GM21526 (cell line): ENCODE results near the gene HSD3B1.
"Not testable (repeated sequence)": the region's sequence is repeated elsewhere in the genome, so short reads cannot be mapped to it uniquely, and the experiment has no call there.

Experiments
- ATAC-seq: cut with Tn5 transposase; IDR thresholded peaks from one replicate; pipeline ENCODE4 v1.9.1; 2021; ENCODE audit warnings: moderate library complexity; ENCODE audit not compliant: unreplicated experiment, low FRiP score

Gene HSD3B1

DNA sequence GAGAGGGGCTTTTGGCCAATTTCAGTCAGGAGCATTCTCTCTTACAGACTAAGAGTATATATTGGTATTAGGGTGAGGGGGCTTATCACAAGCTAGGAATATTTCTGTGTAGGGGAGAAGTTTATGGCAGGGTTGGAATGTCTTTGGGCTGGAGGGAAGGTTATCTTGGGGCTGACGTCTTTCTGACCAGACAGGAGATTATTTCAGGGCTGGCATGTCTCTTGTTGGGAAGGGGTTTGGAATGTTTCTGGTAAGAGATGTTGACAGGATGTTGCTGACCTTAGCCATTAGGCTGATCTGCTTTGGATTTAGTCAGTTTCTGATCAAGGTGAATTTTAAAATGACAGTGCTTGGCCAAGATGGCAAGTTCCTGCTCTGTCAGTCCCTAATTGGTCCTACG, 17.8 kb upstream of the HSD3B1 start:
- ATAC-seq, result no peak

DNA sequence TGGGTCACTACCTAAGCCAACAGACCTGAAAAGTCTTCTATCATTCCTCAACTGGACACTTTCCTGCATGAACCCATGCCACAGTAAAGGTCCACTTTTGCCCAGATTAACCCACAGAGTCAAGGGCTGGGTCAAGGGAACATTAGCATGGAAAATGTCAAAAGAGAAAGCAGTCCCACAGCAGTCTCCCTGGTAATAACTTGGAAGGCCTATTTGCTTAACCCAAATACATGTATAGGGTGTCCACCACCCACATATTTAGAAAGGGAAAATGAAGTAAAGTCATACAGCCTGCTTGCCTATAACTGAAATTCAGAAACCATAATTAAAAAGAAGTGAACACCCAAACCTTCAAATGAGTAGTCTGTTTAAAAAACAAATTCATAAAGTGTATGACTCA, 16.1 kb upstream of the HSD3B1 start:
- no peak for ATAC-seq

DNA sequence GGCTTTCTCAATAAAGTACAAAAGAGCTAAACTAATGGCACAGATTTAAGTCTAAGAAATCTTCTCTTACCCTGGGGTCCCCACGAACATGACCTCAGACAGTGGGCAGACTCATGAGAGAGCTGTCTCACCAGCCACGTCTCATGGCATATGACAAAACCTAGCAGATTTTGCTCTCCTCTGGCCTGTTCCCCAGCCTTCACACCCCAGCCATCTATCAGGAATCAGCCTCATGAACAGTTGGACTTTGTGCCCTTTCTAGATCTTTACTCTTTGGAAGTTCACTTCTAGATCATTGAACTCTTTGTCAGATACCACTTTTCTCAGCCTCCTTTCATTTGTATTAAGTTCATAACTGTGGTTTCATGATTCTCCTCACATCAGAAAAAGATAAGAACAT, 14.2 kb upstream of the HSD3B1 start:
- ATAC-seq, result no peak

DNA sequence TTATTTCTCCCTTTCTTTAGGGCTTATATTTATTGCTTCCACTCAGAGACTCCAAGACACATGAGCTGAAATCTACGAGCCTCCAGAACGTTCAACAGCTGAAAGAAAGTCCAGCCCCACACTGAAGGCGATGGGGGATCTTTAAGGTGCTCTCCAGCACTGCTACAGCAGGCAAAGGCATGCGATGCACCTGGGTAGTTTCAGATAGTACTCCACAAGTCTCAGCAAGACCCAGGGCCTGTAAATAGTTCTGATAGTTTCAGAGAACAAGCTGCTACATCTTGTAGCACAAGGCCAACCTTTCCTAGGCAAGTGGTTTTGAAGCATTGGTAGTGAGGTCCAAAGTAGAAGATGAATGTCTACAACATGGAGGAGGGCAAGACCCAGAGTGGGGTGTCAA, 2.2 kb upstream of the HSD3B1 start:
- ATAC-seq, result no peak

DNA sequence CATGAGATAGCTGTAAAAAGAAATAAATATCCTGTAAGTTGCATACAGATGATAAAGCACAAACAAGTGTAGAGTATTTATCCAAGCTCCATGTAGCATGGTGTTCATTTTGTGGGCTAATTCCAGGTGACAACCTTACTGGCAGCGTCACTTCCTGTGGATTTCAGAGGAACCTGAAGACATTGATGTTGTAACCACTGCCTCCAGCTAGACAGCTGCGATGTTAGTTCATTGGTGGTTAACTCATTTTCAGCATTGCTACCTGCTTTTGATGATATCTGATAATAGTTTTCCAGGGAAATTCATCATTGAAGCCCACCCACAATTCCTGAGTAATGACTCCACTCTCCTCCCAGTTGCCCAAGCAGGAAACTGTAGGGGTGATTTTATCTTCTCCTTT, 3.0 kb downstream of the HSD3B1 start:
- ATAC-seq, result no peak

DNA sequence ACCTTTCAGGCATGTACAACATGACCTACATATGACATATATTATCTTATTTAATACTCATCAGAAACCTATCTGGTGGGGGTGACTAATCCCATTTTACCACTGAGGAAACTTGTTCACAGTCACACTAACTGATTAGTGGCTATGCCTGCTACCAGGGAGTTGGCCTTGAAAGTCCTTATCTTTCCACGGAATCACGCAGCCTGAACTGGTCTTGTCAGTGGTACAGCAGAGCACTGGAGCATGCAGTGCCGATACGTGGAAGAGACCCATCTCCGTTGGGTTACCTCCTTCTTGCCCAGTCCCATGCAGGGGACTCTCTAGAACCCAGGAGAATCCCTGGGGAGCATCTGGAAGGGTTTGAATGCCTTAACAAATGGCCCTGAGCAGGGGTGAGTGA, 8.2 kb downstream of the HSD3B1 start:
- ATAC-seq, result no peak

DNA sequence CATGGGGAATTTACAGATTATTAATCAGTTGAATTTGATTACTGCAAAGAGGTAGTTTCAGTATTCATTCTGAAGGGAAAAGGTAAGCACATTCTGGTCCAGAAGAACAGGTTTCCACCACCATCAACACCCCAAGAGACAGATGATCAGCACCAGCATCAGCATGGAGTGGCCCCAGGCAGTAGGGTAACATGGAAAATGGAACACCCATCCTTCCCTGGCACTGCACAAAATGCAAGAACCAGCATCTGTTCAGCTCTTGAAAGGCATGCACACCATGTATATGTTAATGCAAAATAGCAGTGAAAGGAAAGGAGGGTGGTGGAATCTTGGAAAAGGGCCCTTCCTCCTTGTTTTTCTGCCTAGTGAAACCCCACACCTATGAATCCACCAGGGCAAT, 9.2 kb downstream of the HSD3B1 start:
- no peak for ATAC-seq

DNA sequence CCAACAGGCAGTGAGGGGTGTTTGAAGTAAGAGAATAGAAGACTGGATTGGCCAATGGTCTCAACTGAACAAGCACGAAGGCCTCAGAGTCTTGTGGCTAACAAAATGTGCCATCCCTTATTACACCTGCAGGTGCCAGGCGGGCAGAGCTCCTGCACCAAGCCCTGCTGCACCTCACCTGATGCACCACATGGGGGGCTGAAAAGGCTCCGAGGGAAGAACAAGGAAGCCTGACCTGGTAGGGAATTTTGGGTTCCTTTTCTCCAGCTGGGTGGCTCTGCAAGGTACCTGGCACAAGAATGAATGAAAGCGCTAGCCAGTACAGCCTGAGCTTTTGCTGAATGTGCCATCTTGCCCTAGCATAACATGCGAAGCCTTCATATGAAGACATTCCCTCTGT, 9.7 kb downstream of the HSD3B1 start:
- no peak for ATAC-seq

DNA sequence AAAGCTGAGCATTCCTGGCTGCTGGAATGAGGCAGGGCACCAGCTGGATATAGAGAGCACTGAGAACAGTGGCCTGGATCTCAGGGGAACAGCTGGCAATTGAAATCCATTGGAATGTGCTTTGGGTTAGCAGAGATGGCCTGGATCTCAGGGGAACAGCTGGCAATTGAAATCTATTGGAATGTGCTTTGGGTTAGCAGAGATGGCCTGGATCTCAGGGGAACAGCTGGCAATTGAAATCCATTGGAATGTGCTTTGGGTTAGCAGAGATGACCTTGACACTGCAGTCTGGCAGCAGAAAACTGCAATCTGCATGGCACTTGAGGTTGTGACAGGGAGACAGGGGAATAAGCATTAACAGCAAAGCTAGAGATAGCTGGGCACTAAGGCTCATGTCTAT, 10.7 kb downstream of the HSD3B1 start:
- ATAC-seq, result not testable (repeated sequence)

DNA sequence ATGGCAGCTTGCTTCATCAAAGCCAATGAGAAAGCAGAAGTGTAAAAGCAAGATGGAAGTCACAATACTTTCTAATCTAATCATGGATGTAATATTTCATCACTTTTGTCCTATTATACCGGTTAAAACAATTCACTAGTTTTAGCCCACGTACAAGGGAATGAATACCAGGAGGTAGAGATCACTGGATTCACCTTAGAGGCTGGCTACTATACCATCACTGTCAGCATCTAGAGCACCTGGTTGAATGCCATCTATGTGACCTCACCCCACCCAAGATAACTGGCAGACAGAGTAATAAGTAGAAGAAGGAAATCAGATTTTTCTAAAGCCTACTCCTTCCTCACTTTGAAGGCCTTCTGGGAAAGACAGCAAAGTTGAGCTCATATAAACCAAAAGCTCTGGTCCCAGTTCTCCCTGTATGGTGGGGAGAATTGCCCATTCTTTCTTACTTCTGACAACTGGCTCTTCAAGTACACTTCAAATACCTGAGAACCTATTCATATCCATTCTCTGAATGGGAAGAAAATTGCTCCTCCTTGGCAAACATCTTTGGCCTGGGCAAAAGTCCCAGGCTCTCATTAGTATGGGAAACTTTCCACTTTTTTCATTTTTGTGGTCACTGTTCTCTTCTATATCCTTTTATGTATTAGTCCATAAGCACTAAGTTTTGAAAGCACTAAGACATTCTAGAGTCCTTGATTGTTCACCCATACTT, 24.8 kb downstream of the HSD3B1 start:
- no peak for ATAC-seq

DNA sequence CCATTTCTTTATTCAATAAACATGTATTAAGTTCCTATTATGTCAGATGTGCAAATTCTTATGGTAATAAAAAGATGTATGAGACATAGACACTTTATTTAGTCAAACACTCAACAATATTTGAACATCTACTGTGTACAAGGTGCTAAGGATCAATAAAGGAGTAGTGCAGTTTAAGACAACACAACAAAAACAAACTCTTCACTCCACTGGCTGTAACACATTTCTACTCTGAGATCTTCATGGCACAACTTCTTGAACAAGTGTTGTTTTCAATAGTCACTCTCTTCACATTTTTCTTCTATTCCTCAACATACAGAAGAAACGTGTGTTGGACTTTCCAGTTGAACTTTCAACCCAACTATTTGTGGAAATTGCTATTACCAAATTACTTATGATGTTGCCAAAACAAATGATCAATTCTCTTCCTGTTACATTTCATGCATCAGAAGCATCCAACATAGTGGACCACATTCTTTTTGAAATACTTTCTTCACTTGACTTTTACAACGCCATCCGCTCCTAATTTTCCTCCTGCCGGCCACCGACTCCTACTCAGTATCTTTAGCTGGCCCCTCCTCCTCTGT, 25.4 kb downstream of the HSD3B1 start:
- ATAC-seq, result no peak

DNA sequence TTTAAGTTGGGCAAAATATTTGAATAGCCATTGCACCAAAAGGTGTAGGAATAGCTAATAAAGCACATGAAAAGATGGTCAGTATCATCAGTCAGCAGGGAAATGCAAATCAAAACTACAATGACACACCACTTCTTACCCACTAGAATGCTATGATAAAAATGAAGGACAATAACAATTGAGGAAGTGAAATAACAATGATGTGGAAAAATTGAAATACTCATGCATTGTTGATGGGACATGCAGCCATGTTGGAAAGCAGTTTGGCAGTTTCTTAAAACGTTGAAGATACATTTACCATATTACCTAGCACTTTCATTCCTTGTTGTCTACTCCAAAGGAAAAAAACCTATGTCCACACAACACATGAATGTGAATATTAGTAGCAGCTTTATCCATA, 28.4 kb downstream of the HSD3B1 start:
- ATAC-seq, result no peak

DNA sequence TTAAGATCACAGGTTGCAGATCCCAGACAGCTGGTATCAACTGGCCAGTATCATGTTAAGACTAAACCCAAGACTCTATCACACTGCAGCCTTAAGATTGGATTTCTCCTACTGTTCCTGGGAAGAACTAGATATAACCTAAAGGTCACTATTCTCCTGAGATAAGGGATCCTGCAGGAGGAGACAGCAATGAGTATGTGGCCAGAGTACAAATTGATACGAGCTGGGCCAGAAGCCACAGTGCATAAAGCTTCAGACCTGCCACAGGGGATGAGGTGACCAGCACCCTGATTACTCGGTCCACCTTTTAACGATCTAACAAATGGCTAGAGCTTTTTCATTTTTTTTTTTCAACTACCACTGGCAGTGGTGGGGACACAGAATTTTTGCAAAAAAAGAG, 31.0 kb downstream of the HSD3B1 start:
- ATAC-seq, result no peak

DNA sequence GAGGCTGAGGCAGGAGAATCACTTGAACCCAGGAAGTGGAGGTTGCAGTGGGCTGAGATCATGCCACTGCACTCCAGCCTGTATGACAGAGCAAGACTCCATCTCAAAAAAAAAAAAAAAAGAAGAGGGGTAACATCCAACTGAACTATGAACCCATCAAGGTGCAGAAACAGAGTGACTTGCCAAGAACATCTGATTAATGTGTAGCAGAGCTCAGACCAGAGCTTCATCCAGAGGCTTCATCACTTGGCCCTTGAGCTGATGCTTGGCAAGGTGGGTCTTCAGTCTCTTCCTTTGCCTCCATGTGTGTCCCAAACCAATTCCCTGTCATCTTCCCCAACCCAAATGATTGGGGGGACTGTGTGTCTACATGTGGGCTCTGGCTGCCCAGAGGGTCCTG, 32.6 kb downstream of the HSD3B1 start:
- ATAC-seq, result no peak

DNA sequence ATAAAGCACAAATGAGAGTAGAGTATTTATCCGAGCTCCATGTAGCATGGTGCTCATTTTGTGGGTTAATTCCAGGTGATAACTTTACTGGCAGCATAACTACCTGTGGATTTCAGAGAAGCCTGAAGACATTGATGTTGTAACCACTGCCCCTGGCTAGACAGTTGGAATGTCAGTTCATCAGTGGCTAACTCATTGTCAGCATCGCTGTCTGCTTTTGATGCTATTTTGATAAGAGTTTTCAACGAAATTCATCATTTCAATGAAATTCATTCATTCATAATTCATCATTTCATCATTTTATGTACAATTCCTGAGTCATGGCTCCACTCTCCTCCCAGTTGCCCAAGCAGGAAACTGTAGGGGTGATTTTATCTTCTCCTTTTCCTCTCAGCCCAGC, 34.4 kb downstream of the HSD3B1 start:
- no peak for ATAC-seq

DNA sequence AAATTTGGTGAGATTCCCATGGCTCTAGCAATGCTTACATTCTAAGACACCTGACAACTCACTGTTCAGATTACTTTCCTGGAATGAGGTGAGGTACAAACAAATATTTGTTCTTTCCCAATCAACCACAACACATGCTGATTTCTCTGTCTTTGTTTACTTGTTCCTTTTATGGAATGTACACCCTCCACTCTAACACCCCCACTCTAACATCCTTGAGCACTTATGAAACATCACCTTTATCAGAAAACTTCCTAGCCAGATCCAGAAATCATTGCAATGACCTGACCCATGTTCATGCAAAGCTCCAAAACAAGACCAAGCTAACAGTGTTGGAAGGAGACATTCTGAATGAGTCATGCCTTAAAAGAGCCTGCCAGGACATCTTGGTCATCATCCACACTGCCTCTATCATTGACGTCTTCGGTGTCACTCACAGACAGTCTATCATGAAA, 35.5 kb downstream of the HSD3B1 start:
- ATAC-seq, result no peak

DNA sequence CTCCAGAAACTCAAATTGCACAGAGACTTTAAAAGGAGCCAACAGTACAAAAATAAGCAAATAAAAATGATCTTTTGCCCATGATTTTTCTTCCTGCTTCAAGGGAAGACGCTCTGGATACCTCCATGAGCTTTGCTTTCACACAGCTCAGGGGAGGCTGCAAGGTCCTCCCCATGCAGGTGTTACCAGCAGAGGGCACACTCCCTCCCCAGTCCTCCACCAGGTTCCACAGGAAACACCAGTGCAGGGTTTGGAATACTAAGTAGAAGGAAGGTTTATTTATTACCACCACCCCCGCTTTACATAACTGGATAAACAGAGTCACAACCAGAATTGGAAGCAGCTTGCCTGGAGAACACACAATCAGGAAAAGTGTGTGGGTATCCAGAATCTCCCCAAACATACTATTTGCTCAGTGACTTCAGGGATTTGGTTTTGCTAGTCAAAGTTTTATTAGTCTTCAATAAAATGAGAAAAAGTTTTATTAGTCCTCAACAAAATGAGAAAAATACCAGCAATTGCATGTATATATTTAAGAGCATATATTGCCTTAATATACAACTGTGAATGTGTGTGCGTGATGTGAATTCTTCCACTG, 37.3 kb downstream of the HSD3B1 start:
- no peak for ATAC-seq

DNA sequence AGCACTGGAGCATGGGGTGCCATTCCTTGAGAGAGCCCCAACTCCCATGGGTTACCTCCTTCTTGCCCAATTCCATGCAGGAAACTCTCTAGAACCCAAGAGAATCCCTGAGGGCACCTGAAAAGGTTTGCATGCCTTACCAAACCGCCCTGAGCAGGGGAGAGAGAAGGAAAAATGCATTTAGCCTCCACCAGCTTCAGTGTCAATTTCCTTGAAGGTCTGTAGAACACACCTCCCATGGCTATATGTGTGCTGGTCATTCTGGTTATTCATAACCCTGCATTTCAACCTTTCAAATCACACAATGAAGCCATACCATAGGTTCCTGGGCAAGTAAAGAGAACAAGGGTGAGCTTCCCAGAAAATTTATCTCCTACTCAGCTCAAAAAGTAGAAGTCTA, 39.6 kb downstream of the HSD3B1 start:
- no peak for ATAC-seq

DNA sequence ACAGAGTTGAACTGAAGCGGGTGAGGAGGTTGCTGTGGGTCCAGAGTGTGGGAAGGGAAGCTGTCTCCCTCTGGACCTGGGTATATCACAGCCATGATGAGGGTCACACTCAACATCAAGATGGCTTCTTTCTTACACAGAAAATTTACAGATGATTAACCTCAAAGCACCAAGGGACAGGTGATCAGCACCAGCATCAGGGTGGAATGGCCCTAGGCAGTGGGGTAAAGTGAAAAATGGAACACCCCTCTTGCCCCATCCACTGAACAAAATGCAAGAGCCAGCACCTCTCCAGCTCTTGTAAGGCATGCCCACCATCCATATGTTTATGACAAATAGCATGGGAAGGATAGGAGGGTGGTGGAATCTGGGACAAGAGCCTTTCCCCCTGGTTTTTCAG, 40.3 kb downstream of the HSD3B1 start:
- ATAC-seq, result no peak

DNA sequence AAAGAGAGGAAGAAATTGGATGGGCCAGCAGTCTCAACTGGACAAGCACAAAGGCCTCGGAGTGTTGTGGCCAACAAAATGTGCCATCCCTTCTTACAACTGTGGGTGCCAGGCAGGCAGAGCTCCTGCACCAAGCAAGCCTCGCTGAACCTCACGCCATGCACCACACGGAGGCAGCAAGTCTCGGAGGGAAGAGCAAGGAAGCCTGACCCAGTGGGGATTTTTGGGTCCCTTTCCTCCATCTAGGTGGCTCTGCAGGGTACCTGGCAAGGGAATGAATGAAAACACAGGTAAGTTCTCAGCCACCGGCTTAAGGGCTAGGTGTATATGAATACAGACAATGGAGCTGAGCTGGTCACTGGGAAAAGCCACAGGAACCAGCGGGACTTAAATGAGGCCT, 40.8 kb downstream of the HSD3B1 start:
- no peak for ATAC-seq

DNA sequence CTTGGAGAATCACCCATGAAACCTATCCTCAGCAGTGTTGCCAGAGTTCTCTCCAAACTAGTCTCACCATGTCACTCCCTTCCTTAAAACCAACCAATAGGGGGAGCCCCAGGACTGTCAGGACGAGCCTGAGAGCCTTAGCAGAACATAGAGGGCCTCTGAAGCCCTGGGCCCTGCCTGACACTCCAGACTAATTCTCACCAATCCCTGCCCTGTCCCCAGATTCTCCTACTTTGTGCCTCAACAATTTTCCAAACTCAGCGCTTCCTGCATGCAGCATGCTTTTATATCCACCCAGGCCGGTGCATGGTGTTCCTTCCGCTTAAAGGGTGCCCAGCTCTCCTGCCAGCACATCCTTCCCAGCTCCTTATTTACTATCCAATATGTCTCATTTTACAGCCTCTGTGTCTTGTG, 42.7 kb downstream of the HSD3B1 start:
- peak; percentile 65 for ATAC-seq

DNA sequence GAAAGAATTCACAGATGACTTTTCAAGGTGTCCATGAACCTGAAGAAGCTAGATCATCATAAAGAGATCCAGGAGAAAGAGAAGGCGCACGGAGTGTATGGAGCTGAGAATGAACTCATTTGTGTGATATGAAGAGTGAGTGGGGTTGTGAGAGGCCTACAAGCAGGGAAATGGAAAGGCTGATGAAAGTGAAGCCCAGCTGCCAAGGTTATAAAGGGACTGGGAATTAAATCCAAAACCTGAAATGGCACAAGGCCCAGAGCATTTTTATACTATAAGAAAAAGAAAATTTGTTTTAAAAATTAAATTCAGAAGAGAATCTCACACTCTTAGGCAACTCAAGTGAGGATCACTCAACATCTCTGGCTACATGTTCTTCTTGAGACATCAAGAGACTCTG, 43.4 kb downstream of the HSD3B1 start:
- ATAC-seq, result no peak
